Mesenchymal stem cell (in vitro differentiated cells and primary cell): ENCODE measurements around the gene DCST2.

Experiments used
- DNase-seq: peaks from one replicate; pipeline ENCODE4 v3.0.0-alpha.2; 2013
- H2AFZ ChIP-seq: one replicate; pipeline ENCODE4 v1.6.1; 2013; ENCODE audit warnings: low read depth, mild to moderate bottlenecking, control low read depth, inconsistent platforms, low read length, moderate library complexity
- H2AK5ac ChIP-seq: 2 replicates; pipeline ENCODE4 v1.6.1; 2013; ENCODE audit warnings: low read length, moderate library complexity, mild to moderate bottlenecking, inconsistent platforms; ENCODE audit not compliant: severe bottlenecking
- H2BK120ac ChIP-seq: one replicate; pipeline ENCODE4 v1.6.1; 2013; ENCODE audit warnings: low read depth, mild to moderate bottlenecking, inconsistent platforms, low read length, moderate library complexity
- H2BK12ac ChIP-seq, 2 experiments: one replicate each; pipeline ENCODE4 v1.6.1; 2013; ENCODE audit warnings: inconsistent platforms in 2 of 2, low read length in 2 of 2, mild to moderate bottlenecking in 2 of 2, moderate library complexity in 2 of 2, control low read depth in 1 of 2
- H2BK15ac ChIP-seq: one replicate; pipeline ENCODE4 v1.6.1; 2013; ENCODE audit warnings: mild to moderate bottlenecking, low read depth, inconsistent platforms; ENCODE audit not compliant: poor library complexity, severe bottlenecking
- H2BK5ac ChIP-seq: 2 replicates; pipeline ENCODE4 v1.6.1; 2013; ENCODE audit warnings: low read depth, mild to moderate bottlenecking, low read length, control low read depth, inconsistent platforms; ENCODE audit not compliant: poor library complexity, severe bottlenecking
- H3K14ac ChIP-seq, 2 experiments: one replicate each; pipeline ENCODE4 v1.6.1; 2013; ENCODE audit warnings: inconsistent platforms in 2 of 2, low read length in 2 of 2, control low read depth in 1 of 2, mild to moderate bottlenecking in 1 of 2, moderate library complexity in 1 of 2
- H3K18ac ChIP-seq, 2 experiments: one replicate each; pipeline ENCODE4 v1.6.1; 2013; ENCODE audit warnings: inconsistent platforms in 2 of 2, low read length in 2 of 2, control low read depth in 1 of 2, low read depth in 1 of 2, mild to moderate bottlenecking in 1 of 2
- H3K23ac ChIP-seq, 2 experiments: one replicate each; pipeline ENCODE4 v1.6.1; 2013; ENCODE audit warnings: inconsistent platforms in 2 of 2, low read length in 2 of 2, mild to moderate bottlenecking in 2 of 2, moderate library complexity in 2 of 2, control low read depth in 1 of 2
- H3K27ac ChIP-seq: 2 replicates; pipeline ENCODE4 v1.5.1; 2013; ENCODE audit warnings: mild to moderate bottlenecking, moderate library complexity, low read length, control low read depth, inconsistent platforms; ENCODE audit not compliant: poor library complexity, severe bottlenecking
- H3K27me3 ChIP-seq, 2 experiments: 2 replicates each; pipeline versions ENCODE4 v1.6.1 to v1.7.0; 2013; ENCODE audit warnings: low read length in 2 of 2, mild to moderate bottlenecking in 2 of 2, moderate library complexity in 2 of 2, control low read depth in 1 of 2, inconsistent platforms in 1 of 2; ENCODE audit not compliant: control insufficient read depth in 1 of 2, insufficient read depth in 1 of 2
- H3K36me3 ChIP-seq, 2 experiments: 2 replicates each; pipeline versions ENCODE4 v1.6.1 to v1.7.0; 2013; ENCODE audit warnings: low read length in 2 of 2, control low read depth in 1 of 2, inconsistent platforms in 1 of 2, low read depth in 1 of 2, mild to moderate bottlenecking in 1 of 2; ENCODE audit not compliant: insufficient read depth in 2 of 2, control insufficient read depth in 1 of 2
- H3K4ac ChIP-seq, 2 experiments: one replicate each; pipeline ENCODE4 v1.6.1; 2013; ENCODE audit warnings: inconsistent platforms in 2 of 2, low read length in 2 of 2, mild to moderate bottlenecking in 2 of 2, moderate library complexity in 2 of 2, control low read depth in 1 of 2, low read depth in 1 of 2
- H3K4me1 ChIP-seq: 2 replicates; pipeline ENCODE4 v1.6.1; 2013; ENCODE audit warnings: low read depth, low read length, control low read depth; ENCODE audit not compliant: control insufficient read depth, insufficient read depth
- H3K4me2 ChIP-seq: 2 replicates; pipeline ENCODE4 v1.6.1; 2013; ENCODE audit warnings: low read length, mild to moderate bottlenecking, inconsistent platforms; ENCODE audit not compliant: poor library complexity, severe bottlenecking
- H3K4me3 ChIP-seq, 2 experiments: 2 replicates each; pipeline versions ENCODE4 v1.5.1 to v1.7.0; 2013; ENCODE audit warnings: low read length in 2 of 2, mild to moderate bottlenecking in 2 of 2, control low read depth in 1 of 2, low read depth in 1 of 2; ENCODE audit not compliant: insufficient read depth in 1 of 2
- H3K79me1 ChIP-seq: replicated peaks from 2 replicates; pipeline ENCODE4 v1.6.1; 2013; ENCODE audit warnings: mild to moderate bottlenecking, control low read depth, low read length, inconsistent platforms; ENCODE audit not compliant: poor library complexity, severe bottlenecking
- H3K9ac ChIP-seq: 2 replicates; pipeline ENCODE4 v1.7.0; 2013; ENCODE audit warnings: mild to moderate bottlenecking, low read length, moderate library complexity
- H3K9me3 ChIP-seq: 2 replicates; pipeline ENCODE4 v1.7.0; 2013; ENCODE audit warnings: mild to moderate bottlenecking, low read length; ENCODE audit not compliant: control insufficient read depth
- H4K8ac ChIP-seq: one replicate; pipeline ENCODE4 v1.6.1; 2013; ENCODE audit warnings: inconsistent platforms, mild to moderate bottlenecking, low read length, moderate library complexity
- H4K91ac ChIP-seq: one replicate; pipeline ENCODE4 v1.6.1; 2013; ENCODE audit warnings: mild to moderate bottlenecking, low read length, inconsistent platforms
- WGBS: methylation state at CpG from one replicate; pipeline ENCODE4 v1.1.7; 2013; ENCODE audit warnings: mixed read lengths; 5-methylcytosine and 5-hydroxymethylcytosine counted together

DCST2 gene

GRCh38 chr1:154992721-154993571 lies 40.6 kb downstream of the DCST2 start:
- no peak overlapping the region for H3K4me2 ChIP-seq
- H2BK120ac ChIP-seq, result no peak overlapping the region
- H3K4me3 ChIP-seq, result no peak overlapping the region
- H3K27ac ChIP-seq, result no peak overlapping the region
- no peaks in the 10 kb centered on the region for H3K27me3 ChIP-seq
- no peak overlapping the region for H3K4ac ChIP-seq
- H3K18ac ChIP-seq, result peak overlapping the region in 1 of 2 experiments; percentile 29
- peak; percentile 50 for DNase-seq
- no peak overlapping the region for H3K9ac ChIP-seq
- peak overlapping the region in 1 of 2 experiments; percentile 11 for H2BK12ac ChIP-seq
- no peak overlapping the region for H3K14ac ChIP-seq
- no peak overlapping the region for H2AFZ ChIP-seq
- H4K8ac ChIP-seq, result peak overlapping the region; percentile 66
- H2BK15ac ChIP-seq, result no peak overlapping the region
- peaks cover 19% of the 10 kb centered on the region for H3K4me1 ChIP-seq
- peak overlapping the region; percentile 57 for H4K91ac ChIP-seq
- 95% methylated on average over 10 of the region's 14 CpGs for WGBS
- H3K79me1 ChIP-seq, result peaks cover 25% of the 10 kb centered on the region
- no peak overlapping the region for H2AK5ac ChIP-seq
- no peak overlapping the region for H3K23ac ChIP-seq
- peaks cover 35 to 37% of the 10 kb centered on the region in 2 experiments for H3K36me3 ChIP-seq
- no peak overlapping the region for H2BK5ac ChIP-seq
- no peaks in the 10 kb centered on the region for H3K9me3 ChIP-seq

- Histone ChIP-seq H3K18ac (no peak overlapping the region), H2BK5ac (no peak overlapping the region), H4K8ac (no peak overlapping the region), H3K23ac (no peak overlapping the region), H3K4me3 (no peak overlapping the region), H2BK15ac (no peak overlapping the region), H4K91ac (peak overlapping the region; percentile 11), H3K36me3 (peaks cover 45 to 52% of the 10 kb centered on the region in 2 experiments), H2AK5ac (no peak overlapping the region), H3K27me3 (no peaks in the 10 kb centered on the region), H2BK120ac (no peak overlapping the region), H3K79me1 (peaks cover 31% of the 10 kb centered on the region), H3K4ac (no peak overlapping the region), H3K9ac (no peak overlapping the region), H2AFZ (no peak overlapping the region), H2BK12ac (no peak overlapping the region), H3K4me2 (no peak overlapping the region), H3K14ac (no peak overlapping the region), H3K9me3 (no peaks in the 10 kb centered on the region), H3K27ac (no peak overlapping the region), H3K4me1 (peaks cover 22% of the 10 kb centered on the region)
- 96% methylated on average over 8 of the region's 8 CpGs for WGBS
- DNase-seq, result no peak
Measured at GRCh38 chr1:154990276-154990675, 43.3 kb downstream of the DCST2 start.

- Histone ChIP-seq H4K8ac (no peak overlapping the region), H3K27me3 (no peaks in the 10 kb centered on the region), H3K4me2 (no peak overlapping the region), H3K27ac (no peak overlapping the region), H2BK12ac (no peak overlapping the region), H3K79me1 (peaks cover 32% of the 10 kb centered on the region), H3K4me1 (peaks cover 24% of the 10 kb centered on the region), H3K14ac (no peak overlapping the region), H3K4me3 (no peak overlapping the region), H3K36me3 (peaks cover 45 to 52% of the 10 kb centered on the region in 2 experiments), H3K9ac (no peak overlapping the region), H3K18ac (no peak overlapping the region), H3K4ac (no peak overlapping the region), H2BK15ac (no peak overlapping the region), H2AFZ (no peak overlapping the region), H3K9me3 (no peaks in the 10 kb centered on the region), H2AK5ac (no peak overlapping the region), H2BK120ac (no peak overlapping the region), H3K23ac (no peak overlapping the region), H2BK5ac (no peak overlapping the region), H4K91ac (peak overlapping the region; percentile 16)
- DNase-seq, result no peak
- 100% methylated on average over 1 of the region's 3 CpGs for WGBS
Measured at GRCh38 chr1:154989195-154989860, 44.3 kb downstream of the DCST2 start.
